ENCODE measurements around the gene MRPL11. TPM values are rescaled to one million over a fixed set of nuclear protein-coding genes. Genes with fewer than 3 reads are reported as not detected.

Gene MRPL11
- total and polyA plus RNA-seq, 2 of the 13 experiments (the other 11 are each of a cell fraction or from before 2014, with no cell fraction given): 72.9 to 176 TPM

- TF ChIP-seq ZNF484 (CRISPR knock-in tag; IDR thresholded peaks at IDR 0.05; ENCODE audit: borderline replicate concordance, low read depth) (no peak), KLF6 (CRISPR knock-in tag; IDR thresholded peaks at IDR 0.05) (peak; percentile 56; the same call in 1 of the 2 replicates), ZNF234 (CRISPR knock-in tag; conservative IDR thresholded peaks at IDR 0.05) (no peak), TFAP4 (IDR thresholded peaks at IDR 0.05; ENCODE audit: borderline replicate concordance, low read depth) (peak; percentile 13; the same call in 1 of the 2 replicates), HDAC6 (IDR thresholded peaks at IDR 0.05; ENCODE audit: low read depth, low read length) (peak; percentile 84; the same call in 1 of the 2 replicates), NFAT5 (CRISPR knock-in tag; IDR thresholded peaks at IDR 0.05) (no peak; the same call in 1 of the 2 replicates), ZNF839 (CRISPR knock-in tag; IDR thresholded peaks at IDR 0.05; ENCODE audit: borderline replicate concordance) (no peak; the same call in 1 of the 2 replicates), ZNF570 (CRISPR knock-in tag; IDR thresholded peaks at IDR 0.05; ENCODE audit: borderline replicate concordance) (no peak), ZNF569 (CRISPR knock-in tag; IDR thresholded peaks at IDR 0.05; ENCODE audit: borderline replicate concordance) (no peak), RFX3 (CRISPR knock-in tag; IDR thresholded peaks at IDR 0.05) (no peak)
- TF ChIP-seq, protein P1, sequence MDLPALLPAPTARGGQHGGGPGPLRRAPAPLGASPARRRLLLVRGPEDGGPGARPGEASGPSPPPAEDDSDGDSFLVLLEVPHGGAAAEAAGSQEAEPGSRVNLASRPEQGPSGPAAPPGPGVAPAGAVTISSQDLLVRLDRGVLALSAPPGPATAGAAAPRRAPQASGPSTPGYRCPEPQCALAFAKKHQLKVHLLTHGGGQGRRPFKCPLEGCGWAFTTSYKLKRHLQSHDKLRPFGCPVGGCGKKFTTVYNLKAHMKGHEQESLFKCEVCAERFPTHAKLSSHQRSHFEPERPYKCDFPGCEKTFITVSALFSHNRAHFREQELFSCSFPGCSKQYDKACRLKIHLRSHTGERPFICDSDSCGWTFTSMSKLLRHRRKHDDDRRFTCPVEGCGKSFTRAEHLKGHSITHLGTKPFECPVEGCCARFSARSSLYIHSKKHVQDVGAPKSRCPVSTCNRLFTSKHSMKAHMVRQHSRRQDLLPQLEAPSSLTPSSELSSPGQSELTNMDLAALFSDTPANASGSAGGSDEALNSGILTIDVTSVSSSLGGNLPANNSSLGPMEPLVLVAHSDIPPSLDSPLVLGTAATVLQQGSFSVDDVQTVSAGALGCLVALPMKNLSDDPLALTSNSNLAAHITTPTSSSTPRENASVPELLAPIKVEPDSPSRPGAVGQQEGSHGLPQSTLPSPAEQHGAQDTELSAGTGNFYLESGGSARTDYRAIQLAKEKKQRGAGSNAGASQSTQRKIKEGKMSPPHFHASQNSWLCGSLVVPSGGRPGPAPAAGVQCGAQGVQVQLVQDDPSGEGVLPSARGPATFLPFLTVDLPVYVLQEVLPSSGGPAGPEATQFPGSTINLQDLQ (CRISPR knock-in tag; IDR thresholded peaks at IDR 0.05): 0 out of 2 replicates have a peak, but pooled peaks have one; percentile 46
- TF ChIP-seq, protein P2, sequence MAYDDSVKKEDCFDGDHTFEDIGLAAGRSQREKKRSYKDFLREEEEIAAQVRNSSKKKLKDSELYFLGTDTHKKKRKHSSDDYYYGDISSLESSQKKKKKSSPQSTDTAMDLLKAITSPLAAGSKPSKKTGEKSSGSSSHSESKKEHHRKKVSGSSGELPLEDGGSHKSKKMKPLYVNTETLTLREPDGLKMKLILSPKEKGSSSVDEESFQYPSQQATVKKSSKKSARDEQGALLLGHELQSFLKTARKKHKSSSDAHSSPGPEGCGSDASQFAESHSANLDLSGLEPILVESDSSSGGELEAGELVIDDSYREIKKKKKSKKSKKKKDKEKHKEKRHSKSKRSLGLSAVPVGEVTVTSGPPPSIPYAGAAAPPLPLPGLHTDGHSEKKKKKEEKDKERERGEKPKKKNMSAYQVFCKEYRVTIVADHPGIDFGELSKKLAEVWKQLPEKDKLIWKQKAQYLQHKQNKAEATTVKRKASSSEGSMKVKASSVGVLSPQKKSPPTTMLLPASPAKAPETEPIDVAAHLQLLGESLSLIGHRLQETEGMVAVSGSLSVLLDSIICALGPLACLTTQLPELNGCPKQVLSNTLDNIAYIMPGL (CRISPR knock-in tag; IDR thresholded peaks at IDR 0.05; ENCODE audit: borderline replicate concordance in 1 of 2, low read depth in 1 of 2): peak; percentile 72 to 73
- TF ChIP-seq, protein P3, sequence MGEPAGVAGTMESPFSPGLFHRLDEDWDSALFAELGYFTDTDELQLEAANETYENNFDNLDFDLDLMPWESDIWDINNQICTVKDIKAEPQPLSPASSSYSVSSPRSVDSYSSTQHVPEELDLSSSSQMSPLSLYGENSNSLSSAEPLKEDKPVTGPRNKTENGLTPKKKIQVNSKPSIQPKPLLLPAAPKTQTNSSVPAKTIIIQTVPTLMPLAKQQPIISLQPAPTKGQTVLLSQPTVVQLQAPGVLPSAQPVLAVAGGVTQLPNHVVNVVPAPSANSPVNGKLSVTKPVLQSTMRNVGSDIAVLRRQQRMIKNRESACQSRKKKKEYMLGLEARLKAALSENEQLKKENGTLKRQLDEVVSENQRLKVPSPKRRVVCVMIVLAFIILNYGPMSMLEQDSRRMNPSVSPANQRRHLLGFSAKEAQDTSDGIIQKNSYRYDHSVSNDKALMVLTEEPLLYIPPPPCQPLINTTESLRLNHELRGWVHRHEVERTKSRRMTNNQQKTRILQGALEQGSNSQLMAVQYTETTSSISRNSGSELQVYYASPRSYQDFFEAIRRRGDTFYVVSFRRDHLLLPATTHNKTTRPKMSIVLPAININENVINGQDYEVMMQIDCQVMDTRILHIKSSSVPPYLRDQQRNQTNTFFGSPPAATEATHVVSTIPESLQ (CRISPR knock-in tag; conservative IDR thresholded peaks at IDR 0.05): no peak
These were observed at the start of gene MRPL11 (continued) for GRCh38 chr11:66438504-66439466.

Measured in HepG2 (cell line).